Activated CD8-positive, alpha-beta T cell treated with anti-CD3 and anti-CD28 coated beads for 36 hours (primary cell): Measurements from ENCODE around the gene NDP. TPM values are rescaled to one million over a fixed set of nuclear protein-coding genes. Genes with fewer than 3 reads are reported as not detected.

Experiments used
- ATAC-seq: fragments of 200-7000 bp; cut with Tn5 transposase; one replicate; pipeline ENCODE4 v1.10.0; 2021; ENCODE audit warnings: mild to moderate bottlenecking, moderate library complexity
- CTCF ChIA-PET: fragments of 350-600 bp; sonication (Branson Sonifier 250); formaldehyde crosslinking; loops from one replicate; lab custom pipeline; 2021; ENCODE audit warnings: antibody characterized with exemption; lab: Charles Lee
- POLR2A ChIA-PET: fragments of 350-600 bp; sonication (Branson Sonifier 250); formaldehyde crosslinking; loops from one replicate; lab custom pipeline; 2021; ENCODE audit warnings: antibody characterized with exemption; lab: Charles Lee
- DNase-seq: peaks from one replicate; pipeline ENCODE4 v3.0.0-alpha.2; 2020
- H3K27ac Mint-ChIP-seq: one replicate; pipeline ENCODE4 v1.8.0; 2021; ENCODE audit warnings: mild to moderate bottlenecking, mixed read lengths
- H3K27me3 Mint-ChIP-seq: one replicate; pipeline ENCODE4 v1.8.0; 2021; ENCODE audit warnings: mixed read lengths
- H3K36me3 Mint-ChIP-seq: one replicate; pipeline ENCODE4 v1.8.0; 2021; ENCODE audit warnings: low read depth, mixed read lengths
- H3K4me1 Mint-ChIP-seq: one replicate; pipeline ENCODE4 v1.8.0; 2021; ENCODE audit warnings: low read depth, mixed read lengths
- H3K4me3 Mint-ChIP-seq: one replicate; pipeline ENCODE4 v1.8.0; 2021; ENCODE audit warnings: mild to moderate bottlenecking, moderate library complexity, mixed read lengths
- H3K9me3 Mint-ChIP-seq: one replicate; pipeline ENCODE4 v1.8.0; 2021; ENCODE audit warnings: mixed read lengths
- CTCF ChIP-seq: fragments of 200-600 bp; IDR thresholded peaks from one replicate; pipeline ENCODE4 v1.8.0; 2022; ENCODE audit warnings: antibody characterized with exemption, mild to moderate bottlenecking
- intact Hi-C: fragments of 100-400 bp; cut with micrococcal nuclease; formaldehyde crosslinking; loops from one replicate; pipeline ENCODE4 v1.10.0; 2022
- total RNA-seq, 2 experiments: library from RNA; stranded (reverse); gene quantifications; one replicate each; pipeline ENCODE4 v1.2.3, GENCODE V29; 2021

Gene NDP
- total RNA-seq, 2 experiments from 2014 or later, result not detected

- no peaks in the 10 kb centered on the region for H3K4me1 Mint-ChIP-seq
- H3K4me3 Mint-ChIP-seq, result no peak overlapping the region
- ChIA-PET POLR2A (no interaction called here), CTCF (no interaction called here)
- intact Hi-C loops, result no loop called here
- no peak overlapping the region for H3K27ac Mint-ChIP-seq
- ATAC-seq (no peak), DNase-seq (no peak)
- no peaks in the 10 kb centered on the region for H3K9me3 Mint-ChIP-seq
- no peaks in the 10 kb centered on the region for H3K36me3 Mint-ChIP-seq
- no peak for TF ChIP-seq CTCF
- H3K27me3 Mint-ChIP-seq, result no peaks in the 10 kb centered on the region
Observed at GRCh38 chrX:44003975-44004374, 30.8 kb upstream of the NDP start.

GRCh38 chrX:44002567-44002966 lies 29.4 kb upstream of the NDP start:
- no peaks in the 10 kb centered on the region for H3K36me3 Mint-ChIP-seq
- no peak overlapping the region for H3K4me3 Mint-ChIP-seq
- no peaks in the 10 kb centered on the region for H3K9me3 Mint-ChIP-seq
- no peaks in the 10 kb centered on the region for H3K27me3 Mint-ChIP-seq
- no peak for TF ChIP-seq CTCF
- no peak for ATAC-seq
- intact Hi-C loops, result no loop called here
- ChIA-PET POLR2A (no interaction called here), CTCF (no interaction called here)
- no peaks in the 10 kb centered on the region for H3K4me1 Mint-ChIP-seq
- no peak for DNase-seq
- no peak overlapping the region for H3K27ac Mint-ChIP-seq

- Mint-ChIP-seq H3K36me3 (no peaks in the 10 kb centered on the region), H3K9me3 (no peaks in the 10 kb centered on the region), H3K27me3 (no peaks in the 10 kb centered on the region), H3K4me3 (no peak overlapping the region), H3K27ac (no peak overlapping the region), H3K4me1 (no peaks in the 10 kb centered on the region)
- TF ChIP-seq CTCF, result no peak
- CTCF ChIA-PET, result no interaction called here
- DNase-seq, result no peak
- POLR2A ChIA-PET, result no interaction called here
- no peak for ATAC-seq
- intact Hi-C loops, result no loop called here
Observed at GRCh38 chrX:43998374-43998773, 25.2 kb upstream of the NDP start.

- H3K36me3 Mint-ChIP-seq, result no peaks in the 10 kb centered on the region
- H3K27me3 Mint-ChIP-seq, result no peaks in the 10 kb centered on the region
- ATAC-seq, result no peak
- intact Hi-C loops, result no loop called here
- ChIA-PET POLR2A (no interaction called here), CTCF (no interaction called here)
- no peak for DNase-seq
- H3K9me3 Mint-ChIP-seq, result no peaks in the 10 kb centered on the region
- no peak for TF ChIP-seq CTCF
- H3K4me1 Mint-ChIP-seq, result no peaks in the 10 kb centered on the region
- H3K4me3 Mint-ChIP-seq, result no peak overlapping the region
- no peak overlapping the region for H3K27ac Mint-ChIP-seq
Observed at GRCh38 chrX:43996491-43996890, 23.3 kb upstream of the NDP start.

GRCh38 chrX:43986083-43986482 lies 12.9 kb upstream of the NDP start:
- intact Hi-C loops, result no loop called here
- Mint-ChIP-seq H3K4me3 (no peak overlapping the region), H3K27ac (no peak overlapping the region), H3K36me3 (no peaks in the 10 kb centered on the region), H3K27me3 (no peaks in the 10 kb centered on the region), H3K9me3 (no peaks in the 10 kb centered on the region), H3K4me1 (no peaks in the 10 kb centered on the region)
- ChIA-PET CTCF (no interaction called here), POLR2A (no interaction called here)
- no peak for TF ChIP-seq CTCF
- DNase-seq (no peak), ATAC-seq (no peak)
